SK-N-MC (cell line): ENCODE data around the gene ENG.
"Not testable (repeated sequence)": the region's sequence is repeated elsewhere in the genome, so short reads cannot be mapped to it uniquely, and the experiment has no call there.

Experiments used
- DNase-seq: peaks from one replicate; pipeline ENCODE4 v3.0.0-alpha.2; 2011; ENCODE audit warnings: low read depth, low spot score
- H3K27ac ChIP-seq: fragments of 200-600 bp; sonication (generic); 2 replicates; pipeline ENCODE4 v1.5.1; 2016; ENCODE audit warnings: mixed run types
- H3K36me3 ChIP-seq: fragments of 200-600 bp; sonication (generic); 2 replicates; pipeline ENCODE4 v1.6.1; 2017; ENCODE audit warnings: antibody characterized with exemption, low read length, mixed read lengths; ENCODE audit not compliant: insufficient read depth
- H3K4me3 ChIP-seq: fragments of 200-600 bp; sonication (generic); 2 replicates; pipeline ENCODE4 v1.5.1; 2016
- H3K9ac ChIP-seq: fragments of 200-600 bp; sonication (generic); 2 replicates; pipeline ENCODE4 v1.8.0; 2017; ENCODE audit warnings: mixed run types, mixed read lengths; ENCODE audit not compliant: insufficient read length
- H3K9me3 ChIP-seq: fragments of 200-600 bp; sonication (generic); 2 replicates; pipeline ENCODE4 v1.6.1; 2017; ENCODE audit warnings: low read depth, mild to moderate bottlenecking, antibody characterized with exemption, low read length, moderate library complexity, mixed read lengths
- EZH2 ChIP-seq: fragments of 200-600 bp; sonication (generic); IDR thresholded peaks from one replicate; pipeline ENCODE4 v1.6.1; 2017; ENCODE audit warnings: antibody characterized with exemption
- FOXP2 ChIP-seq: optimal IDR thresholded peaks from 2 replicates; pipeline ENCODE3; 2011; ENCODE audit warnings: mild to moderate bottlenecking, moderate library complexity; ENCODE audit not compliant: insufficient read depth; ENCODE audit errors: extremely low read length, control extremely low read depth
- POLR2AphosphoS5 ChIP-seq: IDR thresholded peaks from 2 replicates; pipeline ENCODE4 v1.6.1; 2012; ENCODE audit warnings: mild to moderate bottlenecking, low read depth, low read length, borderline replicate concordance

The ENG gene

DNA sequence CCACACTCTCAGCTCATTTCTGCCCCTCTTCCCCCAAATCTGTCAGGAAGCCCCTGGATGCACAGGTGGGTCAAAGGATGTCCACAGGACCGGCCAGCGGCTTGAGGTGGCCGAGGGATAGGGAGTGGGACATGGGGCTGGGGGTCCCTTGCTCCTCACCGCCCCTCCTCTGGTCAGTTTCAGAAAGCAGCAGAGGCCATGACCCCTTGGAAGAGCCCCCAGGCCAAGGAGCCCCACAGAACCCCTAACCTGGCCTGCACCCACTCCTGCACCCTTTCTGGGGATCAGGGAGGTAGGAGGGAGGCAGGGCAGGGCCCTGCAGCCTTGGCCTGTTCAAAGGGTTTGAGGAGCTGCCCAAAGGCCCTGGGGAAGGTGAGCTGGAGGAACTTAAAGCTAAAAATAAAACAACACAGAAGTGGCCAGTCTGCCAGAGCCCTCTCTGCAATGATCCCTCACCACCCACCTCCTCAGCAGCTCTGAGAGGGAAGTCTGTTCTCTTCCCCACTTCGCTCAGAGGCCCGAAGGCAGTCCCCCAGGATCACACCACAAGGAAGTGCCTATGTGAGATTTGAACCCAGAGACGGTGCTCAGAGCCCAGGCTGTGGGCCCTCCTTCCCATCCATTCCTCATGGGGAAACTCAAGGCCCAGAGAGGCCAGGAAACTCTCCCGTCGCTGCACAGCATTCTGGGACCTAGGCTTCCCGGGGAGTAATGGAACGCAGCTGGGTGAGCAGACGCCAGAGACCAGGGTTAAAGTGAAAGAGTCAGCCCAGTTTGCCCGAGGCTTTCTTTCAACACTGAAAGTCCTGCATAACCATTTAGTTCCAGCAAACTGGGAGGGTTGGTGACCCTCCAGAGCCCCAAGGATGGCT, 910 bp downstream of the ENG start:
- no peaks in the 10 kb centered on the region for H3K9me3 ChIP-seq
- DNase-seq: no peak
- TF ChIP-seq POLR2AphosphoS5: no peak
- TF ChIP-seq FOXP2: no peak
- TF ChIP-seq EZH2: no peak
- H3K4me3 ChIP-seq: peak overlapping the region; percentile 81
- H3K36me3 ChIP-seq: peaks cover 12% of the 10 kb centered on the region
- peak overlapping the region; percentile 66 for H3K9ac ChIP-seq
- H3K27ac ChIP-seq: no peak overlapping the region

DNA sequence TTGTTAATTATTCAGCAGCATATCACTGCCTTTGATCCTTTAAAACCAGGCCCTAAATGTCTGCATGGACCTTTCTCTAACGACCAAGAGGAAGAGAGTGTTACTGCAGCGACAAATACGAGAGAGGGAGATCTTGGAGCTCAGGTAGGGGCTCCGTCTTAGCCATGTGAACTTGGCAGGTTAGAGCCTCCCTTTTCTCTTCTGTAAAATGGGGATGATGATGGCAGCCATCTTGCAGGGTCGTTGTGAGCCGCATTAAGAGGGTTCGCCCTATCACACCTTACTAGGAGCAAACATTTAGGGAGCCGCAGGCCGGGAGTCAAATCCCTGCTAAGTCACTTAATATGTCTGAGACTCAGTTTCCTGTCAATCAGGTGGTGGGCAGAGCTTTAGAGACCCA, 1.6 kb downstream of the ENG start:
- H3K9ac ChIP-seq: no peak overlapping the region

DNA sequence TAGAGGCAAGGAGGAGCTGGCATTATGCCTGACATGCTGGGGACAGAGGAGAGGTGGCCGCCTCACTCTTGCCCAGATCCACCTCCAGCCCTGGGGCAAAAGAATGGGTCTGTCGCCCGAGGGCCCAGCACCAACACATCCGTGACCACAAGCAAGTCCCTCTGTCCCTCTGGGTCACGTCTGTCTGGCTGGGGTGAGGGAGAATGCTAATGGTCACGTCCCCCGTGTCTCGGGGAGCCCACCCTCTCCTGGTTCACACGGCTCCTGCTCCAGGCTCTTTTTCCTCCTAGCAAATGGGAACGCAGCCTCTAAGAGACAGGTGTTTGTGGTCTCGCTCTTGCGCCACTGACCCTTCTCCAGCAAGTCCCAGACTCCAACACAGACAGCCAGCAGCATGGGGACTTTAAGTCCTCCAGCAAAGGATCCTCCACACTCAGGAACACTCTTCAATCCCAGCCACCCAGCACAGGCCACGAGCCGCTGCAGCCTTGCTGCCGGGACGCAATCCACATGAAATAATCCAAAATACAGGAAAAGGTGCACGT, 4.1 kb downstream of the ENG start:
- Histone ChIP-seq H3K27ac (no peak overlapping the region), H3K9me3 (no peaks in the 10 kb centered on the region), H3K9ac (no peak overlapping the region), H3K36me3 (peaks cover 12% of the 10 kb centered on the region), H3K4me3 (no peak overlapping the region)
- DNase-seq: no peak
- TF ChIP-seq EZH2 (no peak), POLR2AphosphoS5 (no peak), FOXP2 (no peak)

More for the DNA sequence above, 1.6 kb downstream of the ENG start:
- TF ChIP-seq EZH2: no peak
- no peak for TF ChIP-seq POLR2AphosphoS5
- TF ChIP-seq FOXP2: no peak
- no peak overlapping the region for H3K27ac ChIP-seq
- H3K9me3 ChIP-seq: no peaks in the 10 kb centered on the region
- peak overlapping the region; percentile 81 for H3K4me3 ChIP-seq
- peaks cover 12% of the 10 kb centered on the region for H3K36me3 ChIP-seq
- no peak for DNase-seq

DNA sequence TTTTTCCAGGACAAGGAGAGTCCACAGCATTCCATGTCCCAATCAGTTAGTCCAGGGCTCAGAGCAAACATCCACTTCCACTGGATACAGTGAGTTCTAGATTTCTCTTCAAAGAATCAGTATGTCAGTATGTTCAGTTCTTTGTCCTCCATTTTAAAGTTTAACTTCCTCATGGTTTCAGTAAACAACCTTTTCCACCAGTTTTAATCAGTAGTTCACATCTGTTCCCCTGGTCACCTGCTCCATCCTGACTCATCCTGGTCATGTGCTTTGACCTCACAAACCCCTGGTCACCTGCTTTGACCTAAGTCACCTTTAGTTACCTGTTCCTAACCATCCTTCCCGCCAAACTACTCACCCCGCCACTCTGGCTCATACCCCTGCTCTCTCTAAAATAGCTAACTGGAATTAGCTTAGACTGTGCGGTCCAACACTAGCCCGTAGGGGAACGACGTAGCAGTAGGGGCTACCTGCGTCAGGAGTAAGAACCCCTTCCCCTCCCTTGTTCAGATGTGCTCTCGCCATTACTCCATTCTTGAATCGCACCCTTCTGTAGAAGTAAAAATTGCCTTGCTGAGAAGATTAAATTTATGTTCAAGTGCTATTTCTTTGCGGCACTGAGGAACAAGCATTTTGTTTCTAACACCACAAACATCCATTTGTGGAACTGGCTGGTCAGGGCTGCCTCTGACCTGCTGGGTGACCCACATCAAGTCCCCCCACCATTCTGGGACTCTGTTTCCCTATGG, 5.5 kb downstream of the ENG start:
- no peak overlapping the region for H3K4me3 ChIP-seq
- TF ChIP-seq FOXP2: no peak

DNA sequence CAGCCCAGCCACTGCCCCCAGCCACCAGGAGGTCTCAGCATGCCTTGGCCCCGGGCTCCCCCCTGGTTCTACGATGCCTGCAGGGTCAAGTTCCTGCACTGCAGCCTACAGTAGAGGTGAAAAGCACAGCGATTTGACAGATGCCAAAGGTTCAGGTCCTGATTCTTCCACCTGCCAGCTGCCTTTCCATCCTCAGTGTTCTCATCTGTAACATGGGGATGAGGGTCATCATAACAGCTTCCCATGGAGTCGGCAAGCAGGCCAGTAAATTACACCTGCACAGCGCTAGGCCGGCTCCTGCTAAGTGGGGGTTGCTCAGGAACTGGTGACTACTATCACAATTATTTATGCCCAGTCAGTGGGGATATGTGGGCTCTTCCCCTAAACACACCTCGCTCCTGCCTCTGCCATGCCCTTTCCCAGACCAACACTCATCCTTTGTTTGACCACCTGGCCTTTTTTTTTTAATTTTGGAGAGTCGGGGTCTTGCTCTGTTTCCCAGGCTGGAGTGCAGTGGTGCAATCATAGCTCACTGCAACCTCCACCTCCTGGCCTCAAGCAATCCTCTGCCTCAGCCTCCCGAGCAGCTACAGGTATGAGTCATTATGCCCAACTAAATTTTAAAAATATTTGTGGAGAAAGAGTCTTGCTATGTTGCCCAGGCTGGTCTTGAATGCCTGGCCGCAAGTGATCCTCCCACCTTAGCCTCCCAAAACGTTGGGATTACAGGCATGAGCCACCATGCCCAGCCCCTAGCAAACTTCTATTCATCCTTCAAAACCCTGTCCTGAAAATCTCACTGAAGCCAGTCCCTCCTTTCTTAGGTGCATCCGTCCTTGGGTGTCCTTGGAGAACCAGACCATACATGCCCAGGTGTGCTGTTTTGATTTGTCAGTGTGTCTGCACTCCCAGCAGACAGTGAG, 6.4 kb downstream of the ENG start:
- Histone ChIP-seq H3K4me3 (no peak overlapping the region), H3K27ac (no peak overlapping the region), H3K9ac (no peak overlapping the region), H3K9me3 (no peaks in the 10 kb centered on the region), H3K36me3 (peaks cover 12% of the 10 kb centered on the region)
- TF ChIP-seq EZH2 (no peak), POLR2AphosphoS5 (no peak), FOXP2 (no peak)
- no peak for DNase-seq

More for the DNA sequence above, 5.5 kb downstream of the ENG start:
- Histone ChIP-seq H3K9ac (no peak overlapping the region), H3K27ac (no peak overlapping the region), H3K36me3 (peaks cover 12% of the 10 kb centered on the region), H3K9me3 (no peaks in the 10 kb centered on the region)
- DNase-seq: no peak

DNA sequence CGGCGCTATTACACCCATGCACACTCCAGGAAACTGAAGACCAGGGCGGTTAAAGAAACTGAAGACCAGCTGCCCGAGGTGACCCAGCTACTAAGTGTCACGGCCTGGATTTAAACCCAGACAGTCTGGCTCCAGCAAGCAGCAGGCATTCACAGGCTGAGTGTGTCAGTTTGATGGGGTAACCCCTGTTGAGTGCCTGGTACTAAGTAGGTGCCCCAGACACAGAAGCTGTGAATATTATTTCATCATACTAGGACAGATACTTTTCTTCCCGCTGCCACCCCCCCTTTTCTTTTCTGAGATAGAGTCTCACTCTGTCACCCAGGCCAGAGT, 7.3 kb downstream of the ENG start:
- no peak overlapping the region for H3K4me3 ChIP-seq
- no peak for TF ChIP-seq EZH2
- no peak for TF ChIP-seq FOXP2
- TF ChIP-seq POLR2AphosphoS5: no peak
- peaks cover 11% of the 10 kb centered on the region for H3K36me3 ChIP-seq
- no peaks in the 10 kb centered on the region for H3K9me3 ChIP-seq
- no peak overlapping the region for H3K9ac ChIP-seq
- no peak for DNase-seq
- no peak overlapping the region for H3K27ac ChIP-seq

DNA sequence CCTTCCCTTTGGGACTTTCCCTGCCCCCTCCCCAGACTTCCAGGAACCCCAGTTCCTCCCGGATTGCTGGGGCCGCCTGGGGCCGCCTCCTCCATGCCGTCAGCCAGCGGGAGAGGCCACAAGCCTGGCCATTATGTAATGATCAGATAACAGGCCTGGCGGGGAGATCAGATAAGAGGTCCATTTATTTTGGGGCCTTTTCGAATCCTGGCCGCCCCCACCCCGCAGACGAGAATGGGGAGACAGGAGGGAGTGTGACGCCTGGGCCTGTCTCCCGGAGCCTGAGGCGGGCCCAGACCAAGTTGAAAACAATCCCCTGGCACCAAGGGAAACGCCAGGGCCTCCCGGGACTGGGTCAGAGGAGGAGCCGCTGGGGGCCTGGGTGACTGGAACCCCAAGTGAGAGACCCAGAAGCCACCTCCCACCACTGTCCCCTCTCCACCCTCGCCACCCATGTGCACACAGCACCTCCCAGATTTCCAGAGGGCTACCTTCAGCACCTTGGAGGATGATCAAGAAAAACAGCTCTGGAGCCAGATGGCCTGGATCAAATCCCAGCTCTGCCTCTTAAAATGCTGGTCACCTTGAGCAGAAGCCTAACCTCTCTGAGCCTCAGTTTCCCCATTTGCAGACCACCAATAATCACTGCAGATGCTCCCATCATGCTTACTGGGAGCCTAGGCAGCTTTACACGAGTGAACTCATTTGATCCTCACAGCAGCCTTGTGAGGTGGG, 7.8 kb downstream of the ENG start:
- no peak overlapping the region for H3K9ac ChIP-seq
- H3K27ac ChIP-seq: no peak overlapping the region
- TF ChIP-seq POLR2AphosphoS5 (no peak), FOXP2 (no peak), EZH2 (no peak)
- H3K36me3 ChIP-seq: peaks cover 8% of the 10 kb centered on the region
- DNase-seq: no peak
- H3K4me3 ChIP-seq: no peak overlapping the region
- no peaks in the 10 kb centered on the region for H3K9me3 ChIP-seq

DNA sequence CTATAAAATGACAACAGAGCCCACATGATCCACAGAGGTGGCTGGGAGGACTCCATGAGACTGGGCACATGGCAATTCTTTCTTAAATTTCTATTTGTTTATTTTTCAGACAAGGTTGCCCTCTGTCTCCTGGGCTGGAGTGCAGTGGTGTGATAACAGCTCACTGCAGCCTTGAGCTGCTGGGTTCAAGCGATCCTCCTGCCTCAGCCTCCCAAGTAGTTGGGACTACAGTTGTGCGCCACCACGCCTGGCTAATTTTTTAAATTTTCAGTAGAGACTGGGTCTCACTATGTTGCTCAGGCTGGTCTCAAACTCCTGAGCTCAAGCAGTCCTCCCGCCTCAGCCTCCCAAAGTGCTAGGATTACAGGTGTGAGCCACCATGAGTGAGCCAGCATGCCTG, 8.8 kb downstream of the ENG start:
- DNase-seq, H3K36me3 ChIP-seq: not testable (repeated sequence)

More for the DNA sequence above, 8.8 kb downstream of the ENG start:
- H3K9ac ChIP-seq, H3K9me3 ChIP-seq, H3K27ac ChIP-seq, H3K4me3 ChIP-seq: not testable (repeated sequence)
